ENCODE measurements around the gene MTIF2.
"Not testable (repeated sequence)": the region's sequence is repeated elsewhere in the genome, so short reads cannot be mapped to it uniquely, and the experiment has no call there.

Gene MTIF2

DNA sequence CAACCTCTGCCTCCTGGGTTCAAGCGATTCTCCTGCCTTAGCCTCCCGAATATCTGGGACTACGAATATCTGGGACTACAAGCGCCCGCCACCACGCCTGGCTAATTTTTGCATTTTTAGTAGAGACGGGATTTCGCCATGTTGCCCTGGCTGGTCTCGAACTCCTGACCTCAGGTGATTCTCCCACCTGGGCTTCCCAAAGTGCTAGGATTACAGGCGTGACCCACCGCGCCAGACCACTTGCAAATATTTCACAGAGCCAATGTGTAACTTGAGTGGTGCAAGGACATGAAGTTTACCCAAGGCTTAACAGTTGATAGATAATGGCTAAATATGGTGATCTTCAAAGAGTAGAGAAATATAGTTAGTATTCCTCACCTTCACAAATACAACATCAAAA, 14.1 kb upstream of the MTIF2 start:
- TF ChIP-seq, protein P1, sequence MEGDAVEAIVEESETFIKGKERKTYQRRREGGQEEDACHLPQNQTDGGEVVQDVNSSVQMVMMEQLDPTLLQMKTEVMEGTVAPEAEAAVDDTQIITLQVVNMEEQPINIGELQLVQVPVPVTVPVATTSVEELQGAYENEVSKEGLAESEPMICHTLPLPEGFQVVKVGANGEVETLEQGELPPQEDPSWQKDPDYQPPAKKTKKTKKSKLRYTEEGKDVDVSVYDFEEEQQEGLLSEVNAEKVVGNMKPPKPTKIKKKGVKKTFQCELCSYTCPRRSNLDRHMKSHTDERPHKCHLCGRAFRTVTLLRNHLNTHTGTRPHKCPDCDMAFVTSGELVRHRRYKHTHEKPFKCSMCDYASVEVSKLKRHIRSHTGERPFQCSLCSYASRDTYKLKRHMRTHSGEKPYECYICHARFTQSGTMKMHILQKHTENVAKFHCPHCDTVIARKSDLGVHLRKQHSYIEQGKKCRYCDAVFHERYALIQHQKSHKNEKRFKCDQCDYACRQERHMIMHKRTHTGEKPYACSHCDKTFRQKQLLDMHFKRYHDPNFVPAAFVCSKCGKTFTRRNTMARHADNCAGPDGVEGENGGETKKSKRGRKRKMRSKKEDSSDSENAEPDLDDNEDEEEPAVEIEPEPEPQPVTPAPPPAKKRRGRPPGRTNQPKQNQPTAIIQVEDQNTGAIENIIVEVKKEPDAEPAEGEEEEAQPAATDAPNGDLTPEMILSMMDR (IDR thresholded peaks at IDR 0.05; ENCODE audit: low read depth, low read length), result no peak
- H3K4me3 ChIP-seq (ENCODE audit: low read depth, low read length), result no peak overlapping the region

DNA sequence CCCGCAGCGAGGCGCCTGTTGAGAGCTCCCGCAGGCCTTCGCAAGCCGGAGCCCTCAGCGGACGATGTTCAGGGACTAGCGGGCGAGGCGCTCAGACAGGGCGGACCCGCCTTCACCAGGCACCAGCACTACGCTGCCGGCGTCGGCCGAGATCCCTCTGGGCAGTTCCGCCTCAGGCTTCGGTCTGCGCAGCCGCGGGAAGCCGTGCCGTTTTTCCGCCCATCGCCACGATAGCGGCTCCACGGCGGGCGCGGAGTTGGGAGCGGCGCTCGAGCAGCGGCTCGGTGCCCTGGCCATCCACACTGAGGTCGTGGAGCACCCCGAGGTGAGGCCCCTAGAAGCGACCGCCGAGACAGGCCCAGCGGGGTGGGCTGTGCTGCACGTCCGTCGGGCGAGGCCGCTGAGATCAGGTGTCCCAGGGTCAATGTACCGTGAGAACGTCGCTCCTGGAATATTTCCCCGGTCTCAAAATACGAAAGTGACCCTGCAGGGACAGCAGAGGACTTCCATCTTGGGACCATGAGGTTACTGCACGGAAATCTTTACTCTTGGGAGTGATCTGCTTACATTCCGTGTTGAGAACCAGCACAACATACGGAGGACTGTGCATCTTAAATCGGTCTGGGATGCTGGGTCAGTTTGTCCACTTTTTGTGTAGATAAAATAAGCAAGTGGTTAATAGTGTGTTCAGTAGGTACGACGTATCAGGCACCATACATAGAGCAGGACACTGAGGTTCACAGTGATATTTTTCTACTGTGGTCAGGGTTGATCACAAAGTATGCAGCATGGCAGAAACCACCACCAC, 13.3 kb upstream of the MTIF2 start:
- H3K4me3 ChIP-seq (ENCODE audit: low read depth, low read length), result peak overlapping the region; percentile 66
- TF ChIP-seq, protein P1 (IDR thresholded peaks at IDR 0.05; ENCODE audit: low read depth, low read length), result no peak

DNA sequence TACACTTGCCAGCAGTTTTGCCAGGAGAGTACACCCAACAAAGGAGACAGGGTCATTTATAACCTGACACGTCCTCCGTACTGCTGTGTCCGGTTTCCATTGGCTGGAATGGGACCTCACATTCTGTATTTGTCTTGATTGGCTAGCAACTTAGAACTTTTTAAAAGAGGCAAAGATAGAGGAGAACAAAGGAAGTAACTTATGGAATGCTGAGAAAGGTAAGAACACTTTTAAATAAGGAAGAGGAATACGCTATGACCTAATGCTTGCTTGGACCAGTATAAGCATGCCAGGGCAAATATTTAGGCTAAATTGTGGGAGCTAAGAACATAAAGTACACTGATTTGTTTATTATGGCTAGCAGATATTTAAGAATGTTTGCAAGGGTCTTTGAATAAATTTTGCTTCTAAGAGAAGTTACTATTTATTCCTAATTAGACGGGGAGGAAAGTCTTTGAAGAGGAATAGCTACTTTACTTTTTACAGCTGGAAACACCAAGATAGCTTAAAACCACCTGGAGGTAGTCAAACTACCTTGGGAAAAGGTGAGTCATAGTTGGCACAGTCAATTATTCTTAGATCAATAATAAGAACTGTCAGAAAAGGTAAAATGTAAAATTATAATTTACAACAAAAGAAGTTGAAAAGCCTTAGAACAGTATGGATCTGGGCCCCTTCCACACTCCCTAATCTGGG, 12.0 kb upstream of the MTIF2 start:
- H3K4me3 ChIP-seq (ENCODE audit: low read depth, low read length), result not testable (repeated sequence)

DNA sequence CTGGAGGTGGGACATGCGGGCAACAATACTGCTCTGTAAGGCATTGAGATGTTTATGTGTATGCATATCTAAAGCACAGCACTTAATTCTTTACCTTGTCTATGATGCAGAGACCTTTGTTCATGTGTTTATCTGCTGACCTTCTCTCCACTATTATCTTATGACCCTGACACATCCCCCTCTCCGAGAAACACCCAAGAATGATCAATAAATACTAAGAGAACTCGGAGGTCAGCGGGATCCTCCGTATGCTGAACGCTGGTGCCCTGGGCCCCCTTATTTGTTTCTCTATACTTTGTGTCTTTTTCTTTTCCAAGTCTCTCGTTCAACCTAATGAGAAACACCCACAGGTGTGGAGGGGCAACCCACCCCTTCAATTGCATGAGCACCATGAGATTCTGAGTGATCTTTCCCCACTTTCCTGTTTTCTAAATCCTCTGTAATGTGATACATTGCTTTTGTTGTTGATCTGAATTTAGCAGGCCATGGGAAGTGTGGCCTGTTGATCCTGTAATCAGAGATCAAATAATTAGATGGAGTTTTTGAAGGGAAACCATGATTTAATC, 10.9 kb upstream of the MTIF2 start:
- H3K4me3 ChIP-seq (ENCODE audit: low read depth, low read length), result not testable (repeated sequence)

DNA sequence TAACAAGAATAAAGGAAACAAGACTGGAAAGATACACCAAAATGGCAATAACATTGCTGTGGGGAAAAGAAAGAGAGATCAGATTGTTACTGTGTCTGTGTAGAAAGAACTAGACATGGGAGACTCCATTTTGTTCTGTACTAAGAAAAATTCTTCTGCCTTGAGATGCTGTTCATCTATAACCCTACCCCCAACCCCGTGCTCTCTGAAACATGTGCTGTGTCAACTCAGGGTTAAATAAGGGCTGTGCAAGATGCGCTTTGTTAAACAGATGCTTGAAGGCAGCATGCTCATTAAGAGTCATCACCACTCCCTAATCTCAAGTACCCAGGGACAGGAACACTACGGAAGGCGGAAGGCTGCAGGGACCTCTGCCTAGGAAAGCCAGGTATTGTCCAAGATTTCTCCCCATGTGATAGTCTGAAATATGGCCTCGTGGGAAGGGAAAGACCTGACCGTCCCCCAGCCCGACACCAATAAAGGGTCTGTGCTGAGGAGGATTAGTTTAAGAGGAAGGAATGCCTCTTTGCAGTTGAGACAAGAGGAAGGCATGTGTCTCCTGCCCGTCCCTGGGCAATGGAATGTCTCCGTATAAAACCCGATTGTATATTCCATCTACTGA, 10.3 kb upstream of the MTIF2 start:
- H3K4me3 ChIP-seq (ENCODE audit: low read depth, low read length), result not testable (repeated sequence)

DNA sequence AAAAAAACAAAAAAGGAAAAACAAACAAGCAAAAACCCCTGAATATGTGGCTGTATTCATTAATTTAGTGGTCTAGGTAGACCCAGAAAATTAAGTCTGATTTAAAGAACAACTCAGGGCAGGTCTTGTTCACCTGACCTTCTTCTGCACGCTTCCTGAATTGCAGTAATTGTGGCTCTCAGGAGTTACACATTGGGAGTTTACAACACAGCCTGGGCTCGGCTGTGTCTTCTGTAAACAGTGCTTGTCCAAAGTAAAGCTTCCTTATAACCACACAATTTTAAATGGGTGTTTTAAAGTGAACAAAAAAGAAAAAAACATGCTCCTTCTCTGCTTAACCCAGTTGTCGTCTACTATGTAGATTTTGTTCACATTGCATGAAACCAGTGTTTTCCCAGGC, 8.3 kb upstream of the MTIF2 start:
- TF ChIP-seq, protein P1 (IDR thresholded peaks at IDR 0.05; ENCODE audit: low read depth, low read length), result no peak
- no peak overlapping the region for H3K4me3 ChIP-seq (ENCODE audit: low read depth, low read length)

DNA sequence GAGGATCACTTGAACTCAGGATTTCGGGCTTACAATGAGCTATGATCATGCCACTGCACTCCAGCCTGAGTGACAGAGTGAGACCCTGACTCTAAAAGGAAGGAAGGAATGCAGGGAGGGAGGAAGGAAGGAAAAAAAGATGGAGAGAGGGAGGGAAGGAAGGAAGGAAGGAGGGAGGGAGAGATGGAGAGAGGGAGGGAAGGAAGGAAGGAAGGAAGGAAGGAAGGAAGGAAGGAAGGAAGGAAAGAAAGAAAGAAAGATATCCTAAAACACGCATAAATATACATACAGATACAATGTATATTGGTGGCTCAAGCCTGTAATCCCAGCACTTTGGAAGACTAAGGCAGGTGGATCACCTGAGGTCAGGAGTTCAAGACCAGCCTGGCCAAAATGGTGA, 5.3 kb upstream of the MTIF2 start:
- H3K4me3 ChIP-seq (ENCODE audit: low read depth, low read length), result not testable (repeated sequence)

DNA sequence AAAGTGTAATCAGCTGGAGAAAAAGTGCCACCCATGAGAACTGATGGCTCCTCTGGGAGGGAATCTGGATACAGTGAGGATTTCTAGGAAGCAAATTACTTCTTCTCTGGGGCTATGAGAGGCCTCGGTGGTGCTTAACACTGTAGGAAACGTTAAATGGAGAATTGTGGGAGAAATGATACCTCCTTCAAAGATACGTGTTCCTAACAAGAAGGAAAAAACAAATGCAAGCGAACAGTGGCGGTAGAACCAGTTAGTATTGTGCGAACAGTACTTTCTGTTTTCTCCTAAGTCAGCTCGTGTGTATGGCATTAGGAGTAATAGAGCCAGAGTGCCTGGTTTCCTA, 587 bp upstream of the MTIF2 start:
- peak overlapping the region; percentile 93 for H3K4me3 ChIP-seq (ENCODE audit: low read depth, low read length)
- TF ChIP-seq, protein P1 (IDR thresholded peaks at IDR 0.05; ENCODE audit: low read depth, low read length), result no peak

DNA sequence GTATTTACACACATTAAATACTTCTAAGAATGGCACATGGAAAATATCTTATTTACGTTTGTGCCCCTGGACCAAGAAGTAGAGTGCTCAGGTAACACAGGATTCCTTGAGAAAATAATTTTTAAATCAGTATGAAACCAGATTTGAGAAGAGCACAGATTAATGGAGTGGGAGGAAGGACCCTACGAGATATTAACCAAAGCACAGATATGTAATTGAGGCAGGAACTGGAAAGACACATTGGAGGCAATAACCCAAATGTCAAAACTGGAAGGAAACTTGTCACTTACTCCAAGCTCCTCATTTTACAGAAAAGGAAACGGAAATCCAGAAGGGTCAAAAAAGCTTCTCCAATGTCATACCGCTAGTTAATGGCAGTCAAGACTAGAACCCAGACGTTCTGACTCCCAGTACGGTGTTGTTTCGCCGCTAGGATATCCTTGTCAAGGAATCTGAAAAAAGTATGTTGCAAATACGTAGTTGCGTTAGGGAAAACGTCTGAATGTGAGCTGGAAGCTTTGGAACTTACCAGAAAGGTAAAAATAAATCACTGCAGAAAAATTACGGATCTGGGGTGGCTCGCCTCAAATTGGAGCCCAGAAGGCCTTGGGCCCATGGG, 634 bp downstream of the MTIF2 start:
- H3K4me3 ChIP-seq (ENCODE audit: low read depth, low read length), result peak overlapping the region; percentile 93

DNA sequence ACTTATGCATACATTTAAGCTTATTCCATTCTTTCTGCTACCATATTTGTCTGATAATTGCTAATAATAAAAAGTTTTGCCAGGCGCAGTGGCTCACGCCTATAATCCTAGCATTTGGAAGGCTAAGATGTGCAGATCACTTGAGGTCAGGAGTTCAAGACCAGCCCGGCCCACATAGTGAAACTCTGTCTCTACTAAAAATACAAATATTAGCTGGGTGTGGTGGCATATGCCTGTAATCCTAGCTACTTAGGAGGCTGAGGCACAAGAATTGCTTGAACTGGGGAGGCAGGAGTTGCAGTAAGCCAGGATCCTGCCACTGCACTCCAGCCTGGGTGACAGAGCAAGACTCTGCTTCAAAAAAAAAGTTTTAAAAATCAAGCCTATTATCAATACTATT, 9.4 kb downstream of the MTIF2 start:
- H3K4me3 ChIP-seq (ENCODE audit: low read depth, low read length), result not testable (repeated sequence)

More for the DNA sequence above, 634 bp downstream of the MTIF2 start:
- TF ChIP-seq, protein P1 (IDR thresholded peaks at IDR 0.05; ENCODE audit: low read depth, low read length), result no peak

Data from WI38 (cell line).